Loucy (cell line): ENCODE measurements around the gene TMEM131.

Experiments
- CTCF ChIP-seq: fragments of 200-600 bp; sonication (generic); conservative IDR thresholded peaks from 2 replicates; pipeline ENCODE4 v1.5.1; 2014; ENCODE audit warnings: mild to moderate bottlenecking, antibody characterized with exemption, low read length
- EZH2phosphoT487 ChIP-seq: fragments of 200-600 bp; IDR thresholded peaks from 2 replicates; pipeline ENCODE4 v1.6.1; 2018; ENCODE audit warnings: antibody characterized with exemption, mild to moderate bottlenecking, moderate library complexity, borderline replicate concordance

- TF ChIP-seq CTCF, result no peak
- no peak for TF ChIP-seq EZH2phosphoT487
Observed at GRCh38 chr2:97997784-97998392, 2.1 kb upstream of the TMEM131 start.
